Bone marrow (tissue), 2 donors: ENCODE measurements around the gene LPCAT4.
A peak's percentile ranks its signal among the peaks of the same experiment; 100 is the strongest.
"Not testable (repeated sequence)": the region's sequence is repeated elsewhere in the genome, so short reads cannot be mapped to it uniquely, and the experiment has no call there.

Experiments used
- DNase-seq, 2 donors: peaks; one replicate each; lab custom pipeline; 2025; lab: John Stamatoyannopoulos, UW

Gene LPCAT4

DNA sequence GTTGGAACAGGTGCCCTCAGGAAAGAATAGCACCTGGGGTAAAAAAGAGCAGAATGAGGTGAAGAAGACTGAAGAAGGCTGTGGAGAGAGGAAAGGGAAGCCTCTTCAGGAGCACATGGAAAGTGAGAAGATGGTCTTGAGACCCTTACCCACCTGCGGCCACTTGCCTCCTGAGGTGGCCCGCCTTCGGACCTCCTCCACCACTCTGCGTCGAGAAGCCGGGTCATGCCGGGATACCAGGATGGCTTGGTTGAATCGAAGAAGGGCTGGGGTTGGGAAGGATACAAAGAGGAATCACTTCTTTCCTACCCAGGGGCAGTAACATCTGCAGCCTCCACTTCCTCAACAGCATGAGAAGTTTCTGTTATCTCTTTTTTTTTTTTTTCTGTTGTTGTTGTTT lies 3.0 kb downstream of the LPCAT4 start:
- DNase-seq: no peak

DNA sequence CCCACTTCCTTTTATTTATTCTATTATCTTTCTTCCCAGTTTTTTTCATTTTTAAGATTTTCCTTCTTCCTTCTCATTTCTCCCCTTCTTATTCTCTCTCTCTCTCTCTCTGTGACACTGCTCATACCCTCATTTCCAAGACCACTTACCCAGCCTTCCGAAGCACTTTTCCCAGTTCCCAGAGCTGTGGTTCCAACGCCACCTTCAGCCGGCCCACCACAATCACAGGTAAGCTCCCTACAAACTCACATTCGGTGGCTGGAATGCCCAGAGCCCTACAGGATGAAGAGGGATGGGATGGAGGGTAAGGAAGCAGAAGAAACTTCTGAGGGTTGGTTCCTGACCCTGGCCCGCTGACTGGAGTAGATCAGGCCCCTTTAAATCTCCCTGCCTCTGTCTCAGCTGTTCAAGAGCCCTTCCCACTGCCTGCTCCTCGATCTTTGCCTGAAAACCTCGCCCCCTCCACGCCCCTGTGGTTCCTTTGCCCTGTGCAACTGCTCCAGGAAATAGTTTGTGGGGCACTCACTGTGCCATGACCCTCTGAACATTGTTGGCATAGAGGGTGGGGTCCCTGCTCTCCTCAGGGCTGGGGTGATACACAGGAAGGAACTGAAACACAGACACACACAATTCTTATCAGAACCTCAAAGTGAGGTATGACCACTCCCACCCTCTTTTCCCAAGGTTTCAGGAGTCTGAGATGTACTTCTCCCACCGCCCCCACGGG lies 4.8 kb downstream of the LPCAT4 start:
- DNase-seq: no peak

DNA sequence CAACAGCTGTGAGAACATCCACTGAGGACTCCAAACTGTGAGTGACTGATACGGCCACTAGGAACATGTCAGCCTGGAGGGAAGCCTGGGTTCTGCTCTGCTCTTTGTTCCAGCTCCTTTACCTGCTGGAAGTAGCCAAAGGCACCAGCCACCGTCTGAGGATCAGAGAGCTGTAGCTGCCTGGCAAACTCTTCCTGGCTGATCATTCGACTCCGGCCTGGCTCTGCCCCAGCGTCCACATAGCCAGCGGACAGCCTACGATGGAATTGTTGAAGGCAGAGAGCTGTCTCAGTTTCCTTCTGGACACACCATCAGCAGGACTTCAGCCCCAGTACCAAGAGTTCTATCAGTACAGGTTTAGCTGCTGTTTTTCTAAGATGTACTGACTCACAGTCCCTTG lies 5.7 kb downstream of the LPCAT4 start:
- no peak for DNase-seq

DNA sequence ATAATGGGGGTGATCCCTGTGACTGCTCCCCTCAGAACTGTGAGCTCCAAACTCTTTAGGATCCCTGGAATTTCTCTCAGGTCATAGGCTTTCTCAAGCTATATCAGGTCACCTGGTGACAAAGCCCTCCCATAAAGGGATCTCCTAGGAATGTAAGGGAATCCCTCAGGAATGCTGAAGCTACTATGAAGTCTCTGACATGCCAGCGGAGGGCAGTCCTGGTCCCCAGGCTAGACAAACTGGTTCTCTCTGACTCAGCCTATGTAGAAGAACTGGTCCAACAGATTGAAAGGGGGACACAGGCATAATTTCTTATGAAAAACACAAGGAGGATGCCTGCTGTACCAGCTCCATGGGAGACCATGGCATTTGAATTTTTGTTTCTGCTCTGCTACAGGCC lies 6.7 kb downstream of the LPCAT4 start:
- no peak for DNase-seq

GRCh38 chr15:34359416-34359815 lies 7.6 kb downstream of the LPCAT4 start:
- no peak for DNase-seq

DNA sequence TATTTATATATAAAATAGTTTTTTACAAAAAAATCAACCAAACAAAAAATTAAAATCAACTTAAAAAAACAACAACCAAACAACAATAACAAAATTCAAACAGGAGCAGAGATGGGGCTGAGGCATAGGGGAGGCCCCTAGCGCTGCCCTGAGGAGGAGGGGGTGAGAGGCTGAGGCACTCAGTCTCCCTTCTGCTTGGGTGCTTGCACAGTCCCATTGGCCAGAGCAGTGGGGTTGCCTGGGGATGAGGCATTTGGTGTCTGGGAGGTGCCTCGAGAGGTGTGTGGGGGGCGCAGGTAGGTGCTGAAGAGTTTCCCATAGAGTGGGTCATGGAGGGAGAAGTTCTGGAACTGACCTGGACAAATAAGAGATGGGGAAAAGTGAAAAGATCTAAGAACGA lies 8.0 kb downstream of the LPCAT4 start:
- no peak for DNase-seq

DNA sequence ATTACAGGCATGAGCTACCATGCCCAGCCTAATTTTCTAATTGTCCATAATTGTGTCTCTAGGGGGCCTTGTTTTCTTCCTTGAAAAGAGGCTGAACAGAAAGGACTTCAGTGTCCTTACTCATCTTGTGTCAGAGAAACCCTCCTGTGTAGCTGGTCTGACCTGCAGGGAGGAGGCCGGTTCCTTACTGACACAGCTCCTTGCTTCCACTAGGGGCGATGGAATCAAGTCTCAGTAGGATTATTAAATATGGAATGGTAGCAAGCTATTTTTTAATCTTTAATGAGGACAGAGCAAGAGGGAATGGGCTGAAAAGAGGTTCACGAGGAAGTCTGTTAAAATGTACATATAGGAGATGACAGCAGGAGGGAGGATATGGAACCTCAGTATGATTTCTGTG lies 8.6 kb downstream of the LPCAT4 start:
- no peak for DNase-seq

- no peak for DNase-seq
These were observed 9.3 kb downstream of the LPCAT4 start for GRCh38 chr15:34357653-34358052.

DNA sequence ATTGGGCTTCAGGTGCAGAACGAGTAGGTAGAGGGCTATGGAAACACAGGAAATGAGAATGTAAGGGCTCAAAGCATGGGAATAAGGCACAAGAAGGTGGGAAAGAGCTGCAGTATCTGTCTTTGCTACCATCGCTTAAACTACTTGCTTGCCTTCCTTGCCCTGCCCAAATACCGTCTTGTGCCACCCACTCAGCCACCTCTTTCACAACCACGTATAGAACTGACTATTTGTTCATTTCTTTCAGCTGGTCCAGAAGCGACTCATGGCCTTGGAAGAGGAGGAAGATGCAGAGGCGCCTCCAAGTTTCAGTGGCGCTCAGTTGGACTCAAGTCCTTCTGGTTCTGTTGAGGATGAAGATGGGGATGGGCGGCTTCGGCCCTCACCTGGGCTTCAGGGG lies 11.8 kb downstream of the LPCAT4 start:
- no peak for DNase-seq

DNA sequence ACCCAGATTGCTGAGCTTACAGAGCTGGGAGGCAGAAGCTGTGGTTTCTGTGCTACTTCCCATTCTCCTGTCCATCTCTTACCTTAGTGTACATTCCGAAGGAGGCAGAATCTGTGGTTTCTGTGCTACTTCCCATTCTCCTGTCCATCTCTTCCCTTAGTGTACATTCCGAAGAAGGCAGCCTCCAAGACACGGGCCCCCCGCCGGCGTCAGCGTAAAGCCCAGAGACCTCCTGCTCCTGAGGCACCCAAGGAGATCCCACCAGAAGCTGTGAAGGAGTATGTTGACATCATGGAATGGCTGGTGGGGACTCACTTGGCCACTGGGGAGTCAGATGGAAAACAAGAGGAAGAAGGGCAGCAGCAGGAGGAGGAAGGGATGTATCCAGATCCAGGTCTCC lies 12.7 kb downstream of the LPCAT4 start:
- no peak for DNase-seq

DNA sequence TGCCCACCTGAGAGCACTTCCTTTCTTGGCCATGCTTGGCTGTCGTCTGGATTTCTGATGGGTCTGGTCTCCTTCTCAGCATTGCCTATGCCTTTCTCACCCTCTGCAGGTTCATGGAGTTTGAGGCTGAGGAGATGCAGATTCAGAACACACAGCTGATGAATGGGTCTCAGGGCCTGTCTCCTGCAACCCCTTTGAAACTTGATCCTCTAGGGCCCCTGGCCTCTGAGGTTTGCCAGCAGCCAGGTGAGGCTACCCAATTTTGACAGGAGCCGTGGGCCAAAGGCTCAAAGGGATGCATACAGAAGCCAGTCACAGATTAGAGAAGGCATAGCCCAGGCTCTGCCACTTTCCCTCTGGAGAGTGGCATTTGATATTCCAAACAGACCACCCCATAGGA lies 13.4 kb downstream of the LPCAT4 start:
- no peak for DNase-seq

GRCh38 chr15:34352996-34353395 lies 14.0 kb downstream of the LPCAT4 start:
- not testable (repeated sequence) for DNase-seq

- DNase-seq: no peak
These were observed 17.2 kb downstream of the LPCAT4 start for GRCh38 chr15:34349769-34350168.

- no peak for DNase-seq
These were observed 18.2 kb downstream of the LPCAT4 start for GRCh38 chr15:34348735-34349300.

DNA sequence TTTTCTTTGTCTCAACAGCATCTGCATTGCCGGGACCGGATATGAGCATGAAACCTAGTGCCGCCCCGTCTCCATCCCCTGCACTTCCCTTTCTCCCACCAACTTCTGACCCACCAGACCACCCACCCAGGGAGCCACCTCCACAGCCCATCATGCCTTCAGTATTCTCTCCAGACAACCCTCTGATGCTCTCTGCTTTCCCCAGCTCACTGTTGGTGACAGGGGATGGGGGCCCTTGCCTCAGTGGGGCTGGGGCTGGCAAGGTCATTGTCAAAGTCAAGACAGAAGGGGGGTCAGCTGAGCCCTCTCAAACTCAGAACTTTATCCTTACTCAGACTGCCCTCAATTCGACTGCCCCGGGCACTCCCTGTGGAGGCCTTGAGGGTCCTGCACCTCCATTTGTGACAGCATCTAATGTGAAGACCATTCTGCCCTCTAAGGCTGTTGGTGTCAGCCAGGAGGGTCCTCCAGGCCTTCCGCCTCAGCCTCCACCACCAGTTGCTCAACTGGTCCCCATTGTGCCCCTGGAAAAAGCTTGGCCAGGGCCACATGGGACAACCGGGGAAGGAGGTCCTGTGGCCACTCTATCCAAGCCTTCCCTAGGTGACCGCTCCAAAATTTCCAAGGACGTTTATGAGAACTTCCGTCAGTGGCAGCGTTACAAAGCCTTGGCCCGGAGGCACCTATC lies 18.9 kb downstream of the LPCAT4 start:
- DNase-seq: no peak

- peak; percentile 81 to 88 for DNase-seq
These were observed 24.0 kb downstream of the LPCAT4 start, which contains the start of the genes NOP10 and NUTM1 for GRCh38 chr15:34342737-34343575. Gene NOP10 (minus strand): TSS chr15:34343136. CDS start chr15:34343073, 63 bp downstream. Gene NUTM1 (plus strand): TSS chr15:34343315. CDS start chr15:34343697, 382 bp downstream.

DNA sequence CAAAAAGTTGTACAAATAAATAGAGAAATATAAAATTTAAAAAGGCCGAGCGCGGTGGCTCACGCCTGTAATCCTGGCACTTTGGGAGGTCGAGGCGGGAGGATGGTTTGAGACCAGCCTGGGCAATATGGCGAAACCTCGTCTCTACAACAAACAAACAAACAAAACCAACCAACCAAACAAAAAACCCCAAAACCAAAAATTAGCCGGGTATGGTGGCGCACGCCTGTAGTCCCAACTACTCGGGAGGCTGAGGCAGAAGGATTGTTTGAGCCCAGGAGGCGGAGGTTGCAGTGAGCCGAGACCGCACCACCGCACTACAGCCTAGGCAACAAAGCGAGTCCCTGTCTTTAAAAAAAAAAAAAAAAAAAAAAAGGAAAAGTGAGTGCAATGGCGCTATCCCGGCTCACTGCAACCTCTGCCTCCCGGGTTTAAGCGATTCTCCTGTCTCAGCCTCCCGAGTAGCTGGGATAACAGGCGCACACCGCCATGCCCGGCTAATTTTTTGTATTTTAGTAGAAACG lies 24.7 kb downstream of the LPCAT4 start:
- DNase-seq: not testable (repeated sequence)

GRCh38 chr15:34341381-34342212 lies 25.4 kb downstream of the LPCAT4 start:
- DNase-seq: no peak

- no peak for DNase-seq
These were observed 27.1 kb downstream of the LPCAT4 start for GRCh38 chr15:34339946-34340345.

GRCh38 chr15:34338347-34338746 lies 28.6 kb downstream of the LPCAT4 start:
- DNase-seq: no peak
